Eye (tissue), 1 donor: ENCODE measurements around the gene PHTF2.
"Not testable (repeated sequence)": the region's sequence is repeated elsewhere in the genome, so short reads cannot be mapped to it uniquely, and the experiment has no call there.

Experiments used
- DNase-seq: peaks from one replicate; pipeline ENCODE4 v3.0.0-alpha.2; 2015

Gene PHTF2

DNA sequence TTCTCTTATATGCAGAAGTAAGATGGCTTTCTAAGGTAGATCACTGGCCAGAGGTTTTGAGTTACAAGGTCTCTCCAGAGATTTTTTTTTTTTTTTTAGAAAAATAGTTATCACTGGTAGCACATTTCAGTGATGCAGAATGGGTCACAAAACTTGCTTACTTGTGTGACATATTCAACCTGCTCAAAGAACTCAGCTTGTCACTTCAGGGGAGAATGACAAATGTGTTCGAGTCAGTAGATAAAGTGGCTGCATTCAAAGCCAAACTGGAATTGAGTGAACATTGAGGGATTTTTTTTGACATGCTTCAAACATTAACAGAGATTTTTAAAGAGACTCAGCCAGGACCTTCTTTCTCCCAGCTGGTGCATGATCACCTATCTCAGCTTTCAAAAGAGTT is 33.4 kb downstream of the PHTF2 start:
- no peak for DNase-seq

- DNase-seq = no peak
These were observed 34.6 kb downstream of the PHTF2 start for GRCh38 chr7:77833136-77833535.

GRCh38 chr7:77836425-77836824 is 37.9 kb downstream of the PHTF2 start:
- not testable (repeated sequence) for DNase-seq

GRCh38 chr7:77837275-77837674 is 38.7 kb downstream of the PHTF2 start:
- DNase-seq = no peak

DNA sequence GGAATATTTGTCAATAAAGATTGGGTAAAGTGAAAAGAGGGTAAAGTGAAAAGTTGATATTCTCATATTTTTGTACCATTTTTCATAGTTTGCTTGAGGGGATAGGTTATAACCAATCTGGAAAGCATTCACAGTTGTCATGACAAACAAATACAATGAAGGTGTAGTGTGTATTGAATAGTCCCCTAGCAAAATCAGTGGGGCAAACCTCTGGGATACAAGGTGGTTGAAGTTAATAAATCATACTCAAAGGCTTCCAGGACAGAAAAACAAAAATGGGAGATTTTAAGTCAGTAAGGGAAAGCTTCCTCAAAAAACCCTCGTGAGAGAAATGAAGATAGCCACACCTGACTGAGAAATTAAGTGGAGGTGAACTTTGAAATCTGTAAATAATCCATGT is 39.4 kb downstream of the PHTF2 start:
- DNase-seq = no peak

DNA sequence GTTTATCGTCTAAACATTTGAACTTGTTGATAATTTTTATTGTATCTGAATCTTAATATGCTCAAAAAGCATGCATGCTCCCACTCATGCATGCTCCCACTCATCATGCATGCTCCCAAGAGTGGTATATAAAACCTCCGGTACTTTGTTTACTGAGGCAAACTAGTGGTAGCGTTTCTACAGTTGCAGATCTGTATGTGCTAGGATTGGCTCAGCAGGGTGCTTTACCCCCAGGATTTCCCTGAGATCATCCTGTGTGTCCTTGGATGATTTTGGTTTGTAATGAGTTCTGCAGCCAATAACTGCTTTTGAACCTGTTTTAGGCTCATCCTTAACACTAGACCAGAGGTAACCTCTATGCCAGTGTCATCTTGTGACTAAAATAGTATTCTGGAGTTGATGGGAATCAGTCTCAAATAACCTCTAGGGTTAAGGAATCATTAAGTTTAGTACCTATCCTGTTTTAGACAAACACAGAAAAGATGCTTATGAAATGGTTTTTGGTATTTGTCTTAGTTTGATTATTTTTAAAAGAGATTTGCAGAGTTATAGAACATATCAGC is 40.4 kb downstream of the PHTF2 start:
- no peak for DNase-seq

DNA sequence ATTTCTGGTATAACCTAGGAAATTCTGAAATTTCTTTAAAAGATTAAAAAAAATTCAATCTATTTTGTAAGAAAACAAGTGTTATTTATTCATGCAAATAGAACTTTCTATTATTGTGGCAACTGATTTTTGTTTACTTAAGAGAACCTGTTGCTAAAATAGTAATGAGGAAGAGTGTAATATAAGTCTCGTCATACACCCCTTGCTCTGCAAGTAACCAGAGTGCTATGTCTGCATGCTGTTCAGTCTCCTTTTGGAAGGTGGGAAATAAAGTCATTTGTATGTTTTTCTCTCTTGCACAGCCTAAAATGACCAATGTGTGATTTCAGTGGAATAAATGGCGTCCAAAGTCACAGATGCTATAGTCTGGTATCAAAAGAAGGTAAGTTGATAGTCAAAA is 41.3 kb downstream of the PHTF2 start:
- no peak for DNase-seq

- no peak for DNase-seq
These were observed 44.6 kb downstream of the PHTF2 start for GRCh38 chr7:77843194-77843593.

GRCh38 chr7:77846317-77847092 is 47.9 kb downstream of the PHTF2 start:
- DNase-seq = no peak

DNA sequence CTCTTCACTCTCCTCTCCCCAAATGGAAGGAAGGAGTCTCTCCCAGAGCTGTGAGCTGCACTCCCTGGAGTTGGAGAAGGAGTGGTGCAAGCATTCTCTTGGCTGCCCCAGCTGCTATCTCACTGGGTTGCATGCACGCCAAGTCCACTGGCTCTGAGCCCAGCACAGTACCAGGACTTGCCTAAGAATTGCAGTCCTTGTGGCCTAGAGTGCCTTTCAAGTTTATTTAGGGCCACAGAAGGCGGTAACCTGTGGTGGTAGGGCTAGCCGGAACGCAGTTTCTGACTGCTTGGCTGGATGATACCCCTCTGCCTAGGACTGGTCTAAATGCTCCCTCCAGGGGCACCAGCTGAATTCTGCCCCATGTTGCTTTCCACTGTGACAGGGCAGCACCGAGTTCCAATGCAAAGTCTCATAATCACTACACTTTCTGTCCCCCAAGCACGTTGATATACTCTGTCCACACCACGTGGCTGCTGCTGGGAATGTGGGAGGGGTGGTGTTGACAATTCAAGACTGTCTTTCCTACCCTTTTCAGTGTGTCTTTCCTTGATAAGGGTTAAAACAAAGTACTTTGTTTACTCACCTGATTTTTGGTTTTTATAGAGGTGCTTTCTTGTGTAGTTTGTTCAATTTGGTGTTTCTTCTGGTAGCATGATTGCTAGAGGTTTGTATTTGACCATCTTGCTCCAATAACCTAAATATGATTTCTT is 57.0 kb downstream of the PHTF2 start:
- DNase-seq = no peak

DNA sequence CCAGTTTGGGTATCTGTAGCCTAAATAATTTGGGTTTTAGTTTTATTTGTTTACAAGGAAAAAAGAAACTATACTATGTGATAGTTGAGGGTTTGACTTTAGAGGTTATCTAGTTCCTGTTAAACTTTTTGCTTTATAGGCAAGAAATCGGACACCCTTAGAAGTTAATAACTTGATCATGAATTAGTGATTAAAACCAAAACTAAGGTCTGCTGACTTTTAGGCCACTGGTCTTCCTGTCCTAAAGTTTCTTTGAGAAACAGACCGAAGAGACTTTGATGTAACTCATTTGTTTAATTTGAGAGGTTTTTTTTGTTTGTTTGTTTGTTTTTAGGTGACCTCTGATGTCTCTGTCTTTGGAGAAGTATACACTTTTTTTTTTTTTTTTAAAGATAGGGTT is 59.7 kb downstream of the PHTF2 start:
- DNase-seq = no peak

DNA sequence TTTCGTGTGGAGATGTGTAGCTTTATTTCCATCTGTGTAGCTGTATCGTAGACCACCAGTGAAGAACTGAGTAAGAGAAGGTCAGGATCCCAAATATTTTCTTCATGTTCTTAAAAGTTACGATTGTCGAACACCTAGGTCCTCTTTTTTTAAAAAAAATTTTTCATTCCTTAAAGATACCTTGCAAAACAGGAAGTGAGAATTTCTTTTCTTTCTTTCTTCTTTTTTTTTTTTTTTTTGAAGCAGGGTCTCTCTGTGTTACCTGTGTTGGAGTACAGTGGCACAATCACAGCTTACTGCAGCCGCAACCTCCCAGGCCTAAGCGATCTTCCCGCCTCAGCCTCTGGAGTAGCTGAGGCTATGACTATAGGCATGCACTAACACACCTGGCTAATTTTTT is 60.8 kb downstream of the PHTF2 start:
- no peak for DNase-seq

GRCh38 chr7:77862691-77863090 is 64.1 kb downstream of the PHTF2 start:
- no peak for DNase-seq

DNA sequence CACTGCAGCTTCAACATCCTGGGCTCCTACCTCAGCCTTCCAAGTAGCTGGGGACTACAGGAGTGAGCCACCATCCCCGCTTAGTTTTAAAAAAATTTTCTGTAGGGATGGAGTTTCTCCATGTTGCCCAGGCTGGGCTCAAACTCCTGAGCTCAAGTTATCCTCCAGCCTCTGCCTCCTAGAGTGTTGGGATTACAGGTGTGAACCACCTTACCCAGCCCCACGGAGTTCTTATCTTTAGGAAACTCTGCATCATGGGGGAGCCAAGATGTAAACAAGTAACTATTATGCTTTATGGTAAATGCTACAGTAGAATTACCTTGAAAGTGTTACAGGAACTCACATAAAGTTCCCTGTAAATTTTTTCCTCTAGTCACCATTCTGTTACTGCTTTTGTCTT is 65.3 kb downstream of the PHTF2 start:
- no peak for DNase-seq

- DNase-seq = no peak
These were observed 67.8 kb downstream of the PHTF2 start for GRCh38 chr7:77866370-77866769.

DNA sequence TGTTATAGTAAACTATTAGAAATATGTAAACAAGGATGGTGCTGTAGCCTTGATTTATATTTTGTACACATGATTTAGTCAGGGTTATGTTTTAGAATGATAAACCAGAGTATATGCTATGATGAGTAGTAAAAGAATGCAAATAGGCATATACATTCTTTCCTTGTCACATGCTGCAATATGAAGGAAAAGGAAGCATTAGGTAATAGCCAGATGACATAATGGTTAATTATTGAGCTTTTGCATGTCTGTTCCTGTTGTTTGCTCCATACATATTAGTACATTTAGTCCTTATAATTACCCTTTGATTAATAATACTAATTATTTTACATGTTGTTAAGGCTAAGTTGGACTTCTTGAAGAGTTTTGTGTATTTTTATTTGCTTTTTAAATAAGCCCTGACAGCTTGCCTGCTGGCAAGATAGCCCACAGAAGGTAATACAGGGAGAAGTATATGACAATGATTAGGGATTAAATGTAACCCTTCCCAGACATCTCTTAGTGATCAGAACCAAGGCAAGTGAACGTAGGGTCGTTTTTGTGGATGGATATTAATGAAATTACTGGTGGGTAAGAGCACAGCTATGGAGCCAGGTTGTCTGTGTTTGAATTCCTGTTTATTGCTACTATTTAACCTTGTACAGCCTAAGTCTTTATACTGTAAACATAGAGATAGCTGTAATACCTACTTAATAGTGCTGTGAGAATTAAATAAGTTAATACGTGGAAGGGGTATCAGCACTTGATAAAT is 68.4 kb downstream of the PHTF2 start:
- peak; percentile 18 for DNase-seq

- DNase-seq = no peak
These were observed 68.9 kb downstream of the PHTF2 start for GRCh38 chr7:77867537-77867865.

DNA sequence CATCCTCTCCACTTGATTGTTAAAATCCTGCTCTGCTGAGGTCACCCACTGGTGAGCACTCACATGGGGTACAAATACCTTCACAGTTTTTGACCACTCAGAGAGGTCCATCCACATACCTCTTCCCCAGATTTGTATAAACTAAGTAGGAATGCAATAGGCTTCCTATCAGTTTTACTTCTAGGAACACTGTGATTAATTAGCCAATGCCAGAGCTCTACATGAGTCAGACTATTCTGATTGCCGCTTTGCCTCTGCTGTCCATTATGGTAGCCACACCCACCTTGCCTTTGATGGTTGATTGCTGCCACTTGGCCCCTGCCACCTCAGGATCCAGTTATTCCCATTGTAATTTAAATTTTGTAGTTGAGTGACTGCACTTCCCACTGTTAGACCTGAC is 73.7 kb downstream of the PHTF2 start:
- not testable (repeated sequence) for DNase-seq

GRCh38 chr7:77873416-77874327 is 75.1 kb downstream of the PHTF2 start:
- not testable (repeated sequence) for DNase-seq

DNA sequence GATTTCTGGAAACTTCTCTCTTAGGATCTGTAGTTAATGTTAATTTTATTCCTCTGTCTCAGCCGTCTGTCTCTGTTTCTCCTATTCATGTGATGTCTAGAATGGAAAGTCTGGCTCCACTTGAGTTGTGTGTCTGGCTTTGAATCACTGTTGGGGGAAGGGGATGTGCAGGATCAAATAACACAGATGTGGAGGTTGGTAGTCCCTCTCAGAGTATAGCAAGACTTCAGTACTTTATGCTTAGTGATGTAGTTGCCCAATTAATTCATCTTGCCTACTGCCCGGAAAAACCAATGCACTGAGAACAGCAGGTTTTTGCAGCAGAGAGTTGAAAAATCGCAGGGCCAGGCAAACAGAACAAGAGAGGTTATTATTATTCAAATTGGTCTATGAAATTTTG is 79.2 kb downstream of the PHTF2 start:
- no peak for DNase-seq

- no peak for DNase-seq
These were observed 79.9 kb downstream of the PHTF2 start for GRCh38 chr7:77878500-77878899.

GRCh38 chr7:77879272-77879671 is 80.7 kb downstream of the PHTF2 start:
- no peak for DNase-seq

GRCh38 chr7:77881871-77882270 is 83.3 kb downstream of the PHTF2 start:
- DNase-seq = no peak
